Mesenchymal stem cell (in vitro differentiated cells and primary cell): ENCODE results near the gene FLOT1.

ENCODE experiments used
- DNase-seq: peaks from one replicate; pipeline ENCODE4 v3.0.0-alpha.2; 2013
- H2AFZ ChIP-seq: one replicate; pipeline ENCODE4 v1.6.1; 2013; ENCODE audit warnings: low read depth, mild to moderate bottlenecking, control low read depth, inconsistent platforms, low read length, moderate library complexity
- H2AK5ac ChIP-seq: 2 replicates; pipeline ENCODE4 v1.6.1; 2013; ENCODE audit warnings: low read length, moderate library complexity, mild to moderate bottlenecking, inconsistent platforms; ENCODE audit not compliant: severe bottlenecking
- H2BK120ac ChIP-seq: one replicate; pipeline ENCODE4 v1.6.1; 2013; ENCODE audit warnings: low read depth, mild to moderate bottlenecking, inconsistent platforms, low read length, moderate library complexity
- H2BK12ac ChIP-seq, 2 experiments: one replicate each; pipeline ENCODE4 v1.6.1; 2013; ENCODE audit warnings: inconsistent platforms in 2 of 2, low read length in 2 of 2, mild to moderate bottlenecking in 2 of 2, moderate library complexity in 2 of 2, control low read depth in 1 of 2
- H2BK15ac ChIP-seq: one replicate; pipeline ENCODE4 v1.6.1; 2013; ENCODE audit warnings: mild to moderate bottlenecking, low read depth, inconsistent platforms; ENCODE audit not compliant: poor library complexity, severe bottlenecking
- H2BK5ac ChIP-seq: 2 replicates; pipeline ENCODE4 v1.6.1; 2013; ENCODE audit warnings: low read depth, mild to moderate bottlenecking, low read length, control low read depth, inconsistent platforms; ENCODE audit not compliant: poor library complexity, severe bottlenecking
- H3K14ac ChIP-seq, 2 experiments: one replicate each; pipeline ENCODE4 v1.6.1; 2013; ENCODE audit warnings: inconsistent platforms in 2 of 2, low read length in 2 of 2, control low read depth in 1 of 2, mild to moderate bottlenecking in 1 of 2, moderate library complexity in 1 of 2
- H3K18ac ChIP-seq, 2 experiments: one replicate each; pipeline ENCODE4 v1.6.1; 2013; ENCODE audit warnings: inconsistent platforms in 2 of 2, low read length in 2 of 2, control low read depth in 1 of 2, low read depth in 1 of 2, mild to moderate bottlenecking in 1 of 2
- H3K23ac ChIP-seq, 2 experiments: one replicate each; pipeline ENCODE4 v1.6.1; 2013; ENCODE audit warnings: inconsistent platforms in 2 of 2, low read length in 2 of 2, mild to moderate bottlenecking in 2 of 2, moderate library complexity in 2 of 2, control low read depth in 1 of 2
- H3K27ac ChIP-seq: 2 replicates; pipeline ENCODE4 v1.5.1; 2013; ENCODE audit warnings: mild to moderate bottlenecking, moderate library complexity, low read length, control low read depth, inconsistent platforms; ENCODE audit not compliant: poor library complexity, severe bottlenecking
- H3K27me3 ChIP-seq, 2 experiments: 2 replicates each; pipeline versions ENCODE4 v1.6.1 to v1.7.0; 2013; ENCODE audit warnings: low read length in 2 of 2, mild to moderate bottlenecking in 2 of 2, moderate library complexity in 2 of 2, control low read depth in 1 of 2, inconsistent platforms in 1 of 2; ENCODE audit not compliant: control insufficient read depth in 1 of 2, insufficient read depth in 1 of 2
- H3K36me3 ChIP-seq, 2 experiments: 2 replicates each; pipeline versions ENCODE4 v1.6.1 to v1.7.0; 2013; ENCODE audit warnings: low read length in 2 of 2, control low read depth in 1 of 2, inconsistent platforms in 1 of 2, low read depth in 1 of 2, mild to moderate bottlenecking in 1 of 2; ENCODE audit not compliant: insufficient read depth in 2 of 2, control insufficient read depth in 1 of 2
- H3K4ac ChIP-seq, 2 experiments: one replicate each; pipeline ENCODE4 v1.6.1; 2013; ENCODE audit warnings: inconsistent platforms in 2 of 2, low read length in 2 of 2, mild to moderate bottlenecking in 2 of 2, moderate library complexity in 2 of 2, control low read depth in 1 of 2, low read depth in 1 of 2
- H3K4me1 ChIP-seq: 2 replicates; pipeline ENCODE4 v1.6.1; 2013; ENCODE audit warnings: low read depth, low read length, control low read depth; ENCODE audit not compliant: control insufficient read depth, insufficient read depth
- H3K4me2 ChIP-seq: 2 replicates; pipeline ENCODE4 v1.6.1; 2013; ENCODE audit warnings: low read length, mild to moderate bottlenecking, inconsistent platforms; ENCODE audit not compliant: poor library complexity, severe bottlenecking
- H3K4me3 ChIP-seq, 2 experiments: 2 replicates each; pipeline versions ENCODE4 v1.5.1 to v1.7.0; 2013; ENCODE audit warnings: low read length in 2 of 2, mild to moderate bottlenecking in 2 of 2, control low read depth in 1 of 2, low read depth in 1 of 2; ENCODE audit not compliant: insufficient read depth in 1 of 2
- H3K79me1 ChIP-seq: replicated peaks from 2 replicates; pipeline ENCODE4 v1.6.1; 2013; ENCODE audit warnings: mild to moderate bottlenecking, control low read depth, low read length, inconsistent platforms; ENCODE audit not compliant: poor library complexity, severe bottlenecking
- H3K9ac ChIP-seq: 2 replicates; pipeline ENCODE4 v1.7.0; 2013; ENCODE audit warnings: mild to moderate bottlenecking, low read length, moderate library complexity
- H3K9me3 ChIP-seq: 2 replicates; pipeline ENCODE4 v1.7.0; 2013; ENCODE audit warnings: mild to moderate bottlenecking, low read length; ENCODE audit not compliant: control insufficient read depth
- H4K8ac ChIP-seq: one replicate; pipeline ENCODE4 v1.6.1; 2013; ENCODE audit warnings: inconsistent platforms, mild to moderate bottlenecking, low read length, moderate library complexity
- H4K91ac ChIP-seq: one replicate; pipeline ENCODE4 v1.6.1; 2013; ENCODE audit warnings: mild to moderate bottlenecking, low read length, inconsistent platforms
- WGBS: methylation state at CpG from one replicate; pipeline ENCODE4 v1.1.7; 2013; ENCODE audit warnings: mixed read lengths; 5-methylcytosine and 5-hydroxymethylcytosine counted together

The FLOT1 gene

GRCh38 chr6:30714263-30714662, 28.2 kb downstream of the FLOT1 start:
- Histone ChIP-seq H4K8ac (no peak overlapping the region), H3K4me2 (no peak overlapping the region), H3K4me1 (peaks cover 8% of the 10 kb centered on the region), H2BK15ac (no peak overlapping the region), H2AFZ (no peak overlapping the region), H2BK12ac (no peak overlapping the region), H2BK5ac (no peak overlapping the region), H3K4ac (no peak overlapping the region), H3K9ac (no peak overlapping the region), H3K27me3 (no peaks in the 10 kb centered on the region), H3K79me1 (peaks cover 30% of the 10 kb centered on the region), H3K9me3 (no peaks in the 10 kb centered on the region), H2AK5ac (no peak overlapping the region), H3K18ac (no peak overlapping the region), H3K14ac (no peak overlapping the region), H2BK120ac (no peak overlapping the region), H3K36me3 (peaks cover 30 to 57% of the 10 kb centered on the region in 2 experiments), H3K23ac (no peak overlapping the region), H3K27ac (no peak overlapping the region), H3K4me3 (no peak overlapping the region), H4K91ac (no peak overlapping the region)
- DNase-seq: no peak
- WGBS: no CpG with 5 or more reads among the region's 1 CpG

- H3K18ac ChIP-seq: no peak overlapping the region
- no peak overlapping the region for H2BK12ac ChIP-seq
- no peak overlapping the region for H4K8ac ChIP-seq
- no peak overlapping the region for H2BK15ac ChIP-seq
- H2AFZ ChIP-seq: no peak overlapping the region
- no peak overlapping the region for H3K4ac ChIP-seq
- H3K4me1 ChIP-seq: peaks cover 10% of the 10 kb centered on the region
- H2AK5ac ChIP-seq: no peak overlapping the region
- no peak overlapping the region for H4K91ac ChIP-seq
- no peak overlapping the region for H3K27ac ChIP-seq
- peaks cover 30 to 71% of the 10 kb centered on the region in 2 experiments for H3K36me3 ChIP-seq
- H2BK5ac ChIP-seq: no peak overlapping the region
- H3K4me2 ChIP-seq: no peak overlapping the region
- H3K9ac ChIP-seq: no peak overlapping the region
- no peak overlapping the region for H3K14ac ChIP-seq
- WGBS: 97% methylated on average over 7 of the region's 7 CpGs
- DNase-seq: no peak
- H3K79me1 ChIP-seq: peaks cover 31% of the 10 kb centered on the region
- no peaks in the 10 kb centered on the region for H3K9me3 ChIP-seq
- no peak overlapping the region for H3K23ac ChIP-seq
- H3K27me3 ChIP-seq: no peaks in the 10 kb centered on the region
- no peak overlapping the region for H3K4me3 ChIP-seq
- no peak overlapping the region for H2BK120ac ChIP-seq
These were observed 30.0 kb downstream of the FLOT1 start for GRCh38 chr6:30712441-30712945.

GRCh38 chr6:30711758-30712380, 30.6 kb downstream of the FLOT1 start:
- Histone ChIP-seq H3K36me3 (peaks cover 30 to 77% of the 10 kb centered on the region in 2 experiments), H3K18ac (no peak overlapping the region), H2AK5ac (no peak overlapping the region), H4K91ac (no peak overlapping the region), H3K9ac (no peak overlapping the region), H3K23ac (no peak overlapping the region), H2BK15ac (no peak overlapping the region), H2BK12ac (no peak overlapping the region), H3K4ac (no peak overlapping the region), H2AFZ (no peak overlapping the region), H3K27me3 (no peaks in the 10 kb centered on the region), H4K8ac (no peak overlapping the region), H3K14ac (no peak overlapping the region), H3K9me3 (no peaks in the 10 kb centered on the region), H3K4me1 (peaks cover 13% of the 10 kb centered on the region), H2BK5ac (no peak overlapping the region), H3K4me3 (no peak overlapping the region), H3K4me2 (no peak overlapping the region), H2BK120ac (no peak overlapping the region), H3K79me1 (peaks cover 31% of the 10 kb centered on the region), H3K27ac (no peak overlapping the region)
- DNase-seq: no peak
- 100% methylated on average over 1 of the region's 1 CpG for WGBS

GRCh38 chr6:30709101-30709868, 33.2 kb downstream of the FLOT1 start:
- Histone ChIP-seq H3K27me3 (no peaks in the 10 kb centered on the region), H3K23ac (no peak overlapping the region), H2BK15ac (no peak overlapping the region), H3K79me1 (peaks cover 25% of the 10 kb centered on the region), H3K9ac (no peak overlapping the region), H3K18ac (no peak overlapping the region), H3K27ac (peak overlapping the region; percentile 81), H2BK120ac (no peak overlapping the region), H2AK5ac (peak overlapping the region; percentile 76), H2BK12ac (no peak overlapping the region), H3K4me3 (no peak overlapping the region), H4K8ac (no peak overlapping the region), H2AFZ (no peak overlapping the region), H2BK5ac (no peak overlapping the region), H3K36me3 (peaks cover 44 to 86% of the 10 kb centered on the region in 2 experiments), H3K4ac (no peak overlapping the region), H4K91ac (no peak overlapping the region), H3K4me1 (peaks cover 13% of the 10 kb centered on the region), H3K4me2 (no peak overlapping the region), H3K9me3 (no peaks in the 10 kb centered on the region), H3K14ac (no peak overlapping the region)
- WGBS: no CpG with 5 or more reads among the region's 2 CpGs
- DNase-seq: no peak
